HG03342 (cell line): ENCODE data around the gene IL3.

ENCODE experiments used
- ATAC-seq: cut with Tn5 transposase; IDR thresholded peaks from one replicate; pipeline ENCODE4 v1.9.1; 2021; ENCODE audit warnings: mild to moderate bottlenecking, moderate library complexity; ENCODE audit not compliant: unreplicated experiment

The IL3 gene

GRCh38 chr5:132110930-132111329 lies 50.5 kb downstream of the IL3 start:
- no peak for ATAC-seq

GRCh38 chr5:132112111-132112510 lies 51.7 kb downstream of the IL3 start:
- no peak for ATAC-seq
